Neural progenitor cell (in vitro differentiated cells): ENCODE measurements around the gene SGSM2. TPM values are rescaled to one million over a fixed set of nuclear protein-coding genes. Genes with fewer than 3 reads are reported as not detected.

Experiments
- DNase-seq: peaks from one replicate; pipeline ENCODE4 v3.0.0-alpha.2; 2016; ENCODE audit warnings: low spot score
- H2AFZ ChIP-seq: fragments of 200-600 bp; sonication (generic); replicated peaks from 2 replicates; pipeline ENCODE4 v1.6.1; 2016; ENCODE audit warnings: antibody characterized with exemption
- H3F3A ChIP-seq: fragments of 200-600 bp; sonication (generic); 2 replicates; pipeline ENCODE4 v1.6.1; 2016; ENCODE audit warnings: antibody characterized with exemption, low read depth
- H3K27ac ChIP-seq: fragments of 200-600 bp; sonication (generic); 2 replicates; pipeline ENCODE4 v1.5.1; 2016; ENCODE audit warnings: mild to moderate bottlenecking
- H3K27me3 ChIP-seq: fragments of 200-600 bp; sonication (generic); 2 replicates; pipeline ENCODE4 v1.6.1; 2016; ENCODE audit warnings: mild to moderate bottlenecking, moderate library complexity
- H3K36me3 ChIP-seq: fragments of 200-600 bp; sonication (generic); 2 replicates; pipeline ENCODE4 v1.5.1; 2016
- H3K4me1 ChIP-seq: fragments of 200-600 bp; sonication (generic); 2 replicates; pipeline ENCODE4 v1.6.1; 2016; ENCODE audit warnings: mixed run types
- H3K4me2 ChIP-seq: fragments of 200-600 bp; sonication (generic); 2 replicates; pipeline ENCODE4 v1.6.1; 2016
- H3K4me3 ChIP-seq: fragments of 200-600 bp; sonication (generic); 2 replicates; pipeline ENCODE4 v1.5.1; 2016
- H3K79me2 ChIP-seq: fragments of 200-600 bp; sonication (generic); 2 replicates; pipeline ENCODE4 v1.6.1; 2016; ENCODE audit warnings: low read depth
- H3K9ac ChIP-seq: fragments of 200-600 bp; sonication (generic); 2 replicates; pipeline ENCODE4 v1.6.1; 2016
- H3K9me3 ChIP-seq: fragments of 200-600 bp; sonication (generic); 2 replicates; pipeline ENCODE4 v1.5.1; 2016; ENCODE audit warnings: low read depth
- H4K20me1 ChIP-seq: fragments of 200-600 bp; sonication (generic); 2 replicates; pipeline ENCODE4 v1.6.1; 2016; ENCODE audit warnings: low read depth
- H3K27ac Mint-ChIP-seq: 3 replicates; pipeline ENCODE4 v1.8.0; 2021; ENCODE audit warnings: mixed read lengths
- H3K27me3 Mint-ChIP-seq: 2 replicates; pipeline ENCODE4 v1.8.0; 2022; ENCODE audit warnings: low read depth, mild to moderate bottlenecking, inconsistent platforms, moderate library complexity, mixed read lengths; ENCODE audit not compliant: insufficient read depth
- H3K36me3 Mint-ChIP-seq: 3 replicates; pipeline ENCODE4 v1.8.0; 2021; ENCODE audit warnings: mixed read lengths
- H3K4me1 Mint-ChIP-seq: 3 replicates; pipeline ENCODE4 v1.8.0; 2021; ENCODE audit warnings: mixed read lengths
- H3K4me3 Mint-ChIP-seq: 3 replicates; pipeline ENCODE4 v1.8.0; 2021; ENCODE audit warnings: mild to moderate bottlenecking, moderate library complexity, mixed read lengths
- H3K9me3 Mint-ChIP-seq: 3 replicates; pipeline ENCODE4 v1.8.0; 2020; ENCODE audit warnings: mixed read lengths
- CTCF ChIP-seq: fragments of 200-600 bp; sonication (generic); IDR thresholded peaks from 2 replicates; pipeline ENCODE4 v1.5.1; 2017; ENCODE audit warnings: antibody characterized with exemption, mild to moderate bottlenecking
- EZH2 ChIP-seq: fragments of 200-600 bp; sonication (generic); IDR thresholded peaks from 2 replicates; pipeline ENCODE4 v1.6.1; 2017; ENCODE audit warnings: antibody characterized with exemption, mild to moderate bottlenecking, moderate library complexity
- EZH2phosphoT487 ChIP-seq: fragments of 200-600 bp; sonication (generic); IDR thresholded peaks from 2 replicates; pipeline ENCODE4 v1.6.1; 2017; ENCODE audit warnings: antibody characterized with exemption
- total RNA-seq: library from RNA; depleted of rRNA; stranded (reverse); fragments of >200 nt; gene quantifications from 2 replicates; pipeline ENCODE4 v1.2.3, GENCODE V29; 2015; ENCODE audit warnings: low replicate concordance

The SGSM2 gene
- total RNA-seq, 1 donor from 2014 or later, result 39.0 TPM

- TF ChIP-seq EZH2, result no peak
- Histone ChIP-seq H3F3A (peaks cover 71% of the 10 kb centered on the region), H3K9ac (peak overlapping the region; percentile 61), H3K9me3 (no peaks in the 10 kb centered on the region), H3K79me2 (peaks cover 30% of the 10 kb centered on the region), H4K20me1 (peaks cover 42% of the 10 kb centered on the region), H2AFZ (no peak overlapping the region), H3K4me2 (peak overlapping the region; percentile 95), H3K27me3 (no peaks in the 10 kb centered on the region), H3K4me1 (peaks cover 32% of the 10 kb centered on the region), H3K27ac (peak overlapping the region; percentile 77), H3K4me3 (peak overlapping the region; percentile 81), H3K36me3 (no peaks in the 10 kb centered on the region)
- no peak overlapping the region for H3K27ac Mint-ChIP-seq
- no peaks in the 10 kb centered on the region for H3K36me3 Mint-ChIP-seq
- H3K4me1 Mint-ChIP-seq, result peaks cover 58% of the 10 kb centered on the region
- peak overlapping the region; percentile 98 for H3K4me3 Mint-ChIP-seq
- peaks cover 20% of the 10 kb centered on the region for H3K27me3 Mint-ChIP-seq
- DNase-seq, result peak; percentile 90
- no peaks in the 10 kb centered on the region for H3K9me3 Mint-ChIP-seq
Measured at GRCh38 chr17:2400474-2400866, 63.2 kb downstream of the SGSM2 start.

- Histone ChIP-seq H2AFZ (no peak within 1 kb of the TSS), H3K9me3 (no peaks in the 10 kb centered on the region), H4K20me1 (peaks cover 37% of the 10 kb centered on the region), H3K9ac (peak within 1 kb of the TSS; percentile 61), H3K4me1 (peaks cover 27% of the 10 kb centered on the region), H3K27ac (peak within 1 kb of the TSS; percentile 89), H3K4me2 (peak within 1 kb of the TSS; percentile 95), H3K36me3 (no peaks in the 10 kb centered on the region), H3F3A (peaks cover 66% of the 10 kb centered on the region), H3K79me2 (peaks cover 26% of the 10 kb centered on the region), H3K27me3 (no peaks in the 10 kb centered on the region), H3K4me3 (peak within 1 kb of the TSS; percentile 81)
- no peak for TF ChIP-seq EZH2phosphoT487
- no peak for TF ChIP-seq CTCF
- no peak for TF ChIP-seq EZH2
- Mint-ChIP-seq H3K27me3 (peaks cover 20% of the 10 kb centered on the region), H3K4me1 (peaks cover 56% of the 10 kb centered on the region), H3K36me3 (no peaks in the 10 kb centered on the region), H3K4me3 (peak within 1 kb of the TSS; percentile 98), H3K27ac (peak within 1 kb of the TSS; percentile 97), H3K9me3 (no peaks in the 10 kb centered on the region)
- peak; percentile 97 for DNase-seq
Measured at GRCh38 chr17:2400877-2401425, 63.6 kb downstream of the SGSM2 start, which contains the start of gene MNT. Gene MNT, minus strand, starts transcription at chr17:2401060. Its CDS starts 348 bp downstream, at chr17:2400712.

- peaks cover 20% of the 10 kb centered on the region for H3K4me1 ChIP-seq
- H4K20me1 ChIP-seq, result peaks cover 30% of the 10 kb centered on the region
- H3K4me3 ChIP-seq, result peak overlapping the region; percentile 81
- Mint-ChIP-seq H3K27ac (peak overlapping the region; percentile 97), H3K4me1 (peaks cover 53% of the 10 kb centered on the region), H3K4me3 (peak overlapping the region; percentile 94), H3K36me3 (no peaks in the 10 kb centered on the region), H3K9me3 (no peaks in the 10 kb centered on the region), H3K27me3 (peaks cover 17% of the 10 kb centered on the region)
- no peaks in the 10 kb centered on the region for H3K27me3 ChIP-seq
- H3F3A ChIP-seq, result peaks cover 59% of the 10 kb centered on the region
- no peak overlapping the region for H2AFZ ChIP-seq
- H3K79me2 ChIP-seq, result peaks cover 20% of the 10 kb centered on the region
- H3K36me3 ChIP-seq, result no peaks in the 10 kb centered on the region
- H3K4me2 ChIP-seq, result peak overlapping the region; percentile 95
- peak; percentile 100 for DNase-seq
- TF ChIP-seq EZH2 (no peak), EZH2phosphoT487 (no peak), CTCF (no peak)
- H3K27ac ChIP-seq, result peak overlapping the region; percentile 89
- H3K9ac ChIP-seq, result no peak overlapping the region
- no peaks in the 10 kb centered on the region for H3K9me3 ChIP-seq
Measured at GRCh38 chr17:2401426-2402221, 64.3 kb downstream of the SGSM2 start.
